ENCODE measurements around the gene GRK3. TPM values are rescaled to one million over a fixed set of nuclear protein-coding genes. Genes with fewer than 3 reads are reported as not detected.

The GRK3 gene
- total RNA-seq, 2 experiments from 2014 or later, result 34.1 to 43.3 TPM

DNA sequence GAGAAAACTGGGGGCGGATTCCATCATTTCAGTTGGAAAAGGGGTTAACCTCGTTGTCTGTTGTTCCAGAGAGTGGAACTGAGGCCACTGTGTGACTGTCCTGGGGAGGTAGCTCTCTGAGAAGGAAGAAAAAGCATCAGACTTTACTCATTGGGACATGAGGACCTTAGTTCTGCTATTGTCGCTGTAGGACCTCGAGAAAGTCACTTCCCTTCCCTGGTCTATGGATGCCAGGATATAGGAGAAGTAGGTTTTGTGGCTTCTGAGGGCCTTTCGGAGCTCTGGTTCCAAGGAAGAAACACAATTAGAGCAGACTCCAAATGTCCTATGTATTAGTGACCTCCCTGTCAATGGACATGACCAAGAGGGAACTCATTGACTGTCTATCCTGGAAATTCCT is 183.7 kb downstream of the GRK3 start:
- H3K4me3 Mint-ChIP-seq, result no peak overlapping the region
- no peaks in the 10 kb centered on the region for H3K27me3 Mint-ChIP-seq
- H3K27ac Mint-ChIP-seq, result peak overlapping the region; percentile 99
- no peak for ATAC-seq
- no peak for DNase-seq
- no peaks in the 10 kb centered on the region for H3K9me3 Mint-ChIP-seq (ENCODE audit: low read depth)
- CTCF ChIA-PET, result interaction anchor here (0.8 to 3.7 kb wide), 4 partner anchors 11 to 25 kb away, joined by 3 to 39 read pairs (median 8); no protein-coding TSS in a partner anchor
- peaks cover 48% of the 10 kb centered on the region for H3K36me3 Mint-ChIP-seq
- peaks cover 72% of the 10 kb centered on the region for H3K4me1 Mint-ChIP-seq

DNA sequence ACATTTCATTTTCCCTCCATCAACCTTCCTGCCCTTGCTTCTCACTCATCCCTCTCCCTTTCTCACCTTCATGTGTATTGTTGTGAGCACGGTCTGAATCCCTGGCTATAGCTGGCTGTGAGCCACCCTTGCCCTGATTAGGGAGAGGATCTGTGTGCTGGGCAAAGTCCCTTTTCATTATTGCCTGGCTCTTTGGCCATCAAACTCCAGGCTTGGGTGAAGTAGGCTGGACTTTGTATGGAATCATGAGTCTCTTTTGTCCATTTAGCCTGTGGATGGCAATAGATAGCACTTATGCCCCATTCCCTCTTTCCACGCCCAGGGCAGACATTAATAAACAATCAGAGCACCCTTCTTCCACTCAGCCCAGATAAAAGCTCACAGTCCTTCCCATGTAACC is 184.2 kb downstream of the GRK3 start:
- H3K36me3 Mint-ChIP-seq, result peaks cover 50% of the 10 kb centered on the region
- H3K9me3 Mint-ChIP-seq (ENCODE audit: low read depth), result peaks cover 2% of the 10 kb centered on the region
- CTCF ChIA-PET, result interaction anchor here (0.8 to 3.7 kb wide), 5 partner anchors 8 to 35 kb away, joined by 3 to 39 read pairs (median 3); no protein-coding TSS in a partner anchor
- H3K27ac Mint-ChIP-seq, result peak overlapping the region; percentile 99
- ATAC-seq (no peak), DNase-seq (no peak)
- H3K4me1 Mint-ChIP-seq, result peaks cover 71% of the 10 kb centered on the region
- H3K27me3 Mint-ChIP-seq, result no peaks in the 10 kb centered on the region
- peak overlapping the region; percentile 70 for H3K4me3 Mint-ChIP-seq

DNA sequence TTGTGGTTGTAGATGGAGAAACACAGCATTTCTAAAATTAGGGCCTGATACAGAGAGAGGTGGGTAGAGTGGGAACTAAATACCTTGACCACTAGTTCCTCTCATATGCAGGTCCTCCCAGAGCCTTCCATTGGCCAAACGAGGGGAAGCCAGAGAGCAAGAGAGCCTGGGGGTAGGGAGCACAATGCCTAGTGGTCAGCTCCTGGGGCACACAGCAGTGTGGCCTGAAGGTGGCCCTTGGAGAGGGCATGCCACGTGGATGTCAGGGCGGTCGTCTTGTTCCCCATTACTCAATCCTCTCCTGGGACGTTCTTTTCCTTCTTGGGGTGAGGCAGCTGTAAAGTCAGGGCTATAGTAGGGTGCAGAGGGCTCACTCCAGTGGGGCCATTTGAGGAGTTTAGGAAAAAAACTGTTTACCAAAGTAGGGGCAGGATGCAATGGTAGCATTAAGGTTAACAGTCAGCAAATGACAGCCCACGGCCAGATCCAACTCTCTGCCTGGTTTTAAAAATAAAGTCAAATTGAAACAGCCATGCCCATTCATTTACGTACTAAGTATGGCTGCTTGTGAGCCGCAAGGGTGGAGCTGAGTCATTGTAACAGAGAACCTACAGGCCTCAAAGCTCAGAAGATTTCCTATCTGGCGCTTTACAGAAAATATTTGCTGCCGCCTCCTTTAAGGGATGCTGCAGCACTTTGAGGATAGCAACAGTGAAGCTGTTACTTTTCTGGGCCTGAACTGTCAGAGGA is 185.1 kb downstream of the GRK3 start:
- Mint-ChIP-seq H3K36me3 (peaks cover 54% of the 10 kb centered on the region), H3K4me3 (peak overlapping the region; percentile 70), H3K4me1 (peaks cover 71% of the 10 kb centered on the region), H3K27ac (peak overlapping the region; percentile 99), H3K27me3 (no peaks in the 10 kb centered on the region), H3K9me3 (ENCODE audit: low read depth) (peaks cover 2% of the 10 kb centered on the region)
- ATAC-seq (peak; percentile 95), DNase-seq (peak; percentile 90)
- CTCF ChIA-PET, result interaction anchor here (1.1 to 3.7 kb wide), 10 partner anchors 9 to 302 kb away, joined by 3 to 39 read pairs (median 5); no protein-coding TSS in a partner anchor

DNA sequence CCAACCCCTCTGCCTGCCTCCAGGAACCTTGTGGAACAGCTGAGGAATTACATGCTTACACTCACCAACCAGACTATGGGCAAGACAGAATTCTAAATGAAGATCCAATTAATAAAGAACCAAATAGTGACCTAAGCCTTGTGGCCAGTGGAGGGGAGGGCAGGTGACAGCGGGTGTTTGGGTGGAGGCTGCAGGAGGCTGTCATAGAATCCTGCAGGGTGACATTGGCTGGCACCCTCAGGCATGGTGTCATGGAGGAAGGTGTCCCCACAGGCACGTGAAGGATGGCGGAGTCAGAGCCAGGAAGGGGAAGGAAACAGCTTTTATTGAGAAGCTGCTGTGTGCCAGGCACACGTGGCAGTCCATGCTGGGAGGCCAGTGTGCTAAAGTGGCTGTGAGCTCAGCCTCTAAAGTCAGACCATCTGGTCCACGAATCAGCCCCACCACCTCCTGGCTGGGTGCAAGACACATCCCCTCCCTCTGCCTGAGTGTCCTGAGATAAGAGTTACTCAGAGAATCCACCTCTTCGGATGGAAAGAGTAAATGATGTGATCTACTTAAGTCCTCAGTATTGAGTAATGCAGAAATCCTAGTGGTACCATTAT is 186.2 kb downstream of the GRK3 start:
- peak overlapping the region; percentile 99 for H3K27ac Mint-ChIP-seq
- H3K27me3 Mint-ChIP-seq, result no peaks in the 10 kb centered on the region
- H3K9me3 Mint-ChIP-seq (ENCODE audit: low read depth), result peaks cover 2% of the 10 kb centered on the region
- DNase-seq (no peak), ATAC-seq (no peak)
- peaks cover 68% of the 10 kb centered on the region for H3K4me1 Mint-ChIP-seq
- CTCF ChIA-PET, result interaction anchor here (0.7 to 3.7 kb wide), 9 partner anchors 10 to 303 kb away, joined by 3 to 39 read pairs (median 5); no protein-coding TSS in a partner anchor
- peaks cover 54% of the 10 kb centered on the region for H3K36me3 Mint-ChIP-seq
- peak overlapping the region; percentile 70 for H3K4me3 Mint-ChIP-seq

DNA sequence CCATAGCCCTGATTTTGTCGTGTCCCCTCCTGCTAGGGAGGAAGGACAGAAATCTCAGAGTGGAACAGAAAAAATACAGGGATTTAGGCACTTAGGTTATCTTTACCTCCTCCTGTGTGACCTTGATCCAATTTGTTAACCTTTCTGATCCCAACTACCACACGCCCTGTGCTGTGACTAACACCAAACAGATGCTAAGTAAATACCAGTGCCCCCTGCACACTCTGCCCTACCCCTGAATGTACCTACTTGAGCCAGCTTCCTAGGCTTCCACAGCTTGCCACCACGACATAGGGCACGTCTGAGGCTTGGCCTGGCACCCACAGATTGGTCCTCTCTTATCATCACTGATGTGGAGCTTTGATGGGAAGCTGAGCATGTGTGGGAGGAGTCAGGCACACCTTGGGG is 186.7 kb downstream of the GRK3 start:
- Mint-ChIP-seq H3K36me3 (peaks cover 53% of the 10 kb centered on the region), H3K27ac (peak overlapping the region; percentile 99), H3K27me3 (no peaks in the 10 kb centered on the region), H3K4me1 (peaks cover 64% of the 10 kb centered on the region), H3K9me3 (ENCODE audit: low read depth) (peaks cover 2% of the 10 kb centered on the region), H3K4me3 (peak overlapping the region; percentile 70)
- no peak for ATAC-seq
- CTCF ChIA-PET, result interaction anchor here (0.7 to 3.7 kb wide), 4 partner anchors 11 to 21 kb away, joined by 3 to 39 read pairs (median 22); no protein-coding TSS in a partner anchor
- DNase-seq, result no peak

DNA sequence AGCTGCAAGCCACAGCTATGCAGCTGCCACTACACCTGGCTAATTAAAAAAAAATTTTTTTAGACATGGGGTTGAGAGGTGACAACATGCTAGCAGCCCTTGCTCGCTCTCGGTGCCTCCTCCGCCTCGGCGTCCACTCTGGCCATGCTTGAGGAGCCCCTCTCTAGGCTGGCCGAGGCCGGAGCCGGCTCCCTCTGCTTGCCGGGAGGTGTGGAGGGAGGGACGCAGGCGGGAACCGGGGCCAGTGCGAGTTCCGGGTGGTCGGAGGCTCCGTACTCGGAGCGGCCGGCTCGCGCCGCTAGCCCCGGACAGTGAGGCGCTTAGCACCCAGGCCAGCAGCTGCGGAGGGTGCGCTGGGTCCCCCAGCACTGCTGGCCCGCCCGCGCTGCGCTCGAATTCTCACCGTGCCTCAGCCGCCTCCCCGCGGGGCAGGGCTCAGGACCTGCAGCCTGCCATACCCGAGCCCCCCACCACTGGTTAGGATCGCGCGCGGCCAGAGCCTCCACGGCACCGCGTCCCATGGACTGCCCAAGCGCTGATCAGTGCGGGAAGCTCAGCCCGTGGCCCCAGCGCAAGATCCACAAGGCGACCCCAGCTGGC is 188.2 kb downstream of the GRK3 start:
- DNase-seq, result no peak
- no peak overlapping the region for H3K27ac Mint-ChIP-seq
- H3K36me3 Mint-ChIP-seq, result peaks cover 49% of the 10 kb centered on the region
- H3K27me3 Mint-ChIP-seq, result no peaks in the 10 kb centered on the region
- peaks cover 2% of the 10 kb centered on the region for H3K9me3 Mint-ChIP-seq (ENCODE audit: low read depth)
- peaks cover 57% of the 10 kb centered on the region for H3K4me1 Mint-ChIP-seq
- CTCF ChIA-PET, result interaction anchor here (1.3 kb wide), 1 partner anchor 50 kb away, joined by 3 read pairs; no protein-coding TSS in a partner anchor
- ATAC-seq, result no peak
- H3K4me3 Mint-ChIP-seq, result no peak overlapping the region

DNA sequence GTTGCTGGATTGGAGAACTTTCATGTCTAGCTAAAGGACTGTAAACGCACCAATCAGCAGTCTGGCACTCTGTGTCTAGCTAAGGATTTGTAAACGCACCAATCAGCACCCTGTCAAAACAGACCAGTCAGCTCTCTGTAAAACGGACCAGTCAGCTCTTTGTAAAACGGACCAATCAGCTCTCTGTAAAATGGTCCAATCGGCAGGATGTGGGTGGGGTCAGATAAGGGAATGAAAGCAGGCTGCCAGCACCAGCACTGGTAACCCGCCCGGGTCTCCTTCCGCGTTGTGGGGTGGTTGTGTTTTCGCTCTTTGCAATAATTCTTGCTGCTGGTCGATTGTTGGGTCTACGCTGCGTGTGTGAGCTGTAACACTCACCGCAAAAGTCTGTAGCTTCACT is 188.8 kb downstream of the GRK3 start:
- peaks cover 55% of the 10 kb centered on the region for H3K4me1 Mint-ChIP-seq
- no peak overlapping the region for H3K27ac Mint-ChIP-seq
- H3K9me3 Mint-ChIP-seq (ENCODE audit: low read depth), result peaks cover 2% of the 10 kb centered on the region
- peaks cover 49% of the 10 kb centered on the region for H3K36me3 Mint-ChIP-seq
- no peak overlapping the region for H3K4me3 Mint-ChIP-seq
- CTCF ChIA-PET, result interaction anchor here (1.3 kb wide), 1 partner anchor 50 kb away, joined by 3 read pairs; no protein-coding TSS in a partner anchor
- no peak for ATAC-seq
- no peaks in the 10 kb centered on the region for H3K27me3 Mint-ChIP-seq
- no peak for DNase-seq

DNA sequence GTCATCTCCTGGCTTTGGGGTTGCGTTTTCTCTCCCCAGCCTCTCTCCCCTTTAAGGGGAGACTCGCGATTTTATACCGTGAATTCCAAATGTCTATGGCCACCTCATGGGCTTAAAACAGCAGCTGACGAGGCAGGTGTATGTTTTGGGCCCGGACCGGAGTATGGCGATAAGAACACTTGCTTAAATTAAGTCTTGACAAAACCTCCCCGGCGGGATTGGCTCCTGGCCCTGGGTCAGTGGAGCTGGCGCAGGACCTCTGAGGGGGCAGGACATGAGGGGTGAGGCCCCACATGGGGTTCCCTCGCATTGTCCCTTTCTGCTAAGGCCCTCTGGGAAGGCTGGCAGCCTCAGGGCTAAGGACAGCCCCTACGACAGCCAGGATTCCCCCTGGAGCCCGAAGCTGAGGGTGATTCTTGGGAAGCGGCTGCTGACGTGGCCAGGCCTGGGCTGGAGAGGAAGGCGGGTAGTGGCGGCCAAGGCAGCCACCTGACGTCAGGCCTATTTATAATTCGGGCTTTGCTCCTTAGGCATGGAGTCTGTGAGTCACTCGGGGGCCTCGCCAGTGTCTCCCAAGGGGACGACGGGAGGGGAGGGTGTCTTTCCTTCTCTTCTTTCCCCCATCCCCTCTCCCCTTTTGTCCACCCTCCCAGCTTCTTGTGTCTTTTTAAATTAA is 190.2 kb downstream of the GRK3 start:
- ATAC-seq (no peak), DNase-seq (no peak)
- Mint-ChIP-seq H3K4me3 (no peak overlapping the region), H3K27ac (no peak overlapping the region), H3K9me3 (ENCODE audit: low read depth) (peaks cover 2% of the 10 kb centered on the region), H3K4me1 (peaks cover 49% of the 10 kb centered on the region), H3K36me3 (peaks cover 38% of the 10 kb centered on the region), H3K27me3 (no peaks in the 10 kb centered on the region)
- CTCF ChIA-PET, result interaction anchor here (0.6 kb wide), 1 partner anchor 13 kb away, joined by 3 read pairs; the partner anchor contains the start of gene MYO18B

DNA sequence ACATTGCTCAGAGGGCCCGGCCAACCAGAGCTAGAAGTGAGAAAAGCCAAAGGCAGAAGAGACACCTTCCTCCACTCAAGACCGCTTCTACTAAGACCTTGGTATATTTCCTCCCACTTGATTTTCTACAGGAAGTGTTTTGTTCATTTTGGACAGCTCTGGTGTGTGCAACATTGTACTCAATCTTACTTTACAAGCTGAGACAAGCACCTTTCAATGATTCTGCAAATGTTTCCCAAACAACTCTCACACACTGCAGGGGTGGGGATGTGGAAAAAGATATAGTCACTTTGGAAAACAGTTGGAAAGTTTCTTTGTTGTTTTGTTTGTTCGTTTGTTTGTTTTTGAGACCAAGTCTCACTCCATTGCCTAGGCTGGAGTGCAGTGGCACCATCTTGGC is 193.2 kb downstream of the GRK3 start:
- DNase-seq (no peak), ATAC-seq (peak; percentile 39)
- peak overlapping the region; percentile 70 for H3K27ac Mint-ChIP-seq
- peaks cover 2% of the 10 kb centered on the region for H3K9me3 Mint-ChIP-seq (ENCODE audit: low read depth)
- H3K4me3 Mint-ChIP-seq, result no peak overlapping the region
- H3K4me1 Mint-ChIP-seq, result peaks cover 40% of the 10 kb centered on the region
- H3K27me3 Mint-ChIP-seq, result no peaks in the 10 kb centered on the region
- peaks cover 20% of the 10 kb centered on the region for H3K36me3 Mint-ChIP-seq
- CTCF ChIA-PET, result interaction anchor here (0.9 to 1.6 kb wide), 4 partner anchors 10 to 295 kb away, joined by 3 to 5 read pairs (median 3); no protein-coding TSS in a partner anchor

DNA sequence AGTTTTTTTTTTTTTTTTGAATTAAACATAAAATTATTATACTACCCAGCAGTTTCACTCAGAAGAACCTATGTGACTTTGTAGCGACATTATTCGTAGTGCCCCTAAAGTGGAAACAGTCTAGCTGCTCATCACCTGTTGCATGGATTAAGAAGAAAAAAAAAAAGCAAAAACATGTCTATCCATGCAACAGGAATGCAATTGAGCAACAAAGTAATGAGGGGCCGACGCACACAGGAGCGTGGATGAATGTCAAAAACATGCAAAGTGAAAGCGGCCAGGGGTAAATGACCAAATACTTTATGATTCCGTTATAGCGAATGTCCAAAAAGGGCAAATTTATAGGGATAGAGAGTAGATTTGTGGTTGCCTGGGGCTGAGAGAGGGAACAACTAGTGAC is 193.8 kb downstream of the GRK3 start:
- ATAC-seq (no peak), DNase-seq (no peak)
- peaks cover 40% of the 10 kb centered on the region for H3K4me1 Mint-ChIP-seq
- H3K36me3 Mint-ChIP-seq, result peaks cover 19% of the 10 kb centered on the region
- H3K27ac Mint-ChIP-seq, result no peak overlapping the region
- CTCF ChIA-PET, result interaction anchor here (1.2 to 1.5 kb wide), 2 partner anchors 52 to 296 kb away, joined by 3 read pairs; no protein-coding TSS in a partner anchor
- no peak overlapping the region for H3K4me3 Mint-ChIP-seq
- peaks cover 2% of the 10 kb centered on the region for H3K9me3 Mint-ChIP-seq (ENCODE audit: low read depth)
- H3K27me3 Mint-ChIP-seq, result no peaks in the 10 kb centered on the region

DNA sequence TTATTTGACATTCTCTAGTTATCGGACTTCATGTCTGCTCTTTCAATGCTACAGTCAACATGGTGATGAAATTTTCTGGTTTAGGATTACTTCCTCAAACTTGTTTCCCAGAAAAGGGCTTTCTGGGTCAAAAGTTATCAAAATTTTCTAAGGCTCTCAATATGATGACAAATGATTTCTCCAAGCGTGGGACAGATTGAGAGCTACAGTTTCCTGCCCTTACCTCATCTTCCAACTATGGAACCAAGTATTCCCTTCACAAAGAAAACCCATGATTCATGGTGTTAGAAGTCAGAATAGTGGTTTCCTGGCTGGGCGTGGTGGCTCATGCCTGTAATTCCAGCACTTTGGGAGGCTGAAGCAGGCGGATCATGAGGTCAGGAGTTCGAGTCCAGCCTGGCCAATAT is 195.4 kb downstream of the GRK3 start:
- H3K36me3 Mint-ChIP-seq, result peaks cover 20% of the 10 kb centered on the region
- ATAC-seq, result no peak
- CTCF ChIA-PET, result interaction anchor here (1.5 kb wide), 1 partner anchor 13 kb away, joined by 4 read pairs; no protein-coding TSS in a partner anchor
- H3K4me3 Mint-ChIP-seq, result no peak overlapping the region
- H3K27me3 Mint-ChIP-seq, result no peaks in the 10 kb centered on the region
- peaks cover 4% of the 10 kb centered on the region for H3K9me3 Mint-ChIP-seq (ENCODE audit: low read depth)
- H3K27ac Mint-ChIP-seq, result no peak overlapping the region
- peaks cover 36% of the 10 kb centered on the region for H3K4me1 Mint-ChIP-seq
- no peak for DNase-seq

DNA sequence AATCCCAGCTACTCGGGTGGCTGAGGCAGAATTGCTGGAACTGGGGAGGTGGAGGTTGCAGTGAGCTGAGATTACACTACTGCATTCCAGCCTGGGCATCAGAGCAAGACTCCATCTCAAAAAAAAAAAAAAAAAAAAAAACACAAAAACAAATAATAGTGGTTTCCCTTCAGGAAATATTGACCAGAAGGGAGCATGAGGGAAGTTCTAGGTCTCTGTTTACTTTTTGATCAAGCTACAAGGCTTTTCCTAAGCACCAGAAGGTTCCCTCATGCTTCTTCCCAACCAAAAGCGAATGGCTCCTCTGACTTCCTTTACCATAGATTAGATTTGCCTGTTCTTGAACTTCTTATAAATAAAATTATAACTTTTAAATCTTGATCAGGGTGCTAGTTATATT is 195.8 kb downstream of the GRK3 start:
- Mint-ChIP-seq H3K4me3 (no peak overlapping the region), H3K9me3 (ENCODE audit: low read depth) (peaks cover 4% of the 10 kb centered on the region), H3K27me3 (no peaks in the 10 kb centered on the region), H3K27ac (no peak overlapping the region), H3K36me3 (peaks cover 25% of the 10 kb centered on the region), H3K4me1 (peaks cover 35% of the 10 kb centered on the region)
- DNase-seq, result no peak
- ATAC-seq, result no peak
- CTCF ChIA-PET, result interaction anchor here (0.9 to 3.9 kb wide), 7 partner anchors 10 to 216 kb away, joined by 3 to 16 read pairs (median 3); no protein-coding TSS in a partner anchor

All from activated CD8-positive, alpha-beta memory T cell treated with anti-CD3 and anti-CD28 coated beads, Interleukin-2, amount 10 ng/mL, durations not matched to agents 7 days and 5 days (primary cell).